ENCODE data around the gene EP400.

EP400 gene

DNA sequence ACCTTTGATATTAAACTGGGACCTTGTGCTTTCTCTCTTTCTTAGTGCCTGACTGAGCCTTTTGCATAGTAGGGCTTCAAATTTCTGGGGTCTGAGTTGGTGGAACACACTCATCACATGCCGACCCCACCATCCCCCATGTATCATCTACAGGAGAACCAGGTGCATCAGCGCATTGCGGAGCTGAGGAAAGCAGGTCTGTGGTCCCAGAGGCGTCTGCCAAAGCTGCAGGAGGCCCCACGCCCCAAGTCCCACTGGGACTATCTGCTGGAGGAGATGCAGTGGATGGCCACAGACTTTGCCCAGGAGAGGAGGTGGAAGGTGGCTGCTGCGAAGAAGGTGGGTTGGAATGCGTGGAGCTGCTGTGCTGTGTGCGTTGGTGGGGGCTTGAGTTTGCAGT is 37.8 kb downstream of the EP400 start:
- no peak for DNase-seq

DNA sequence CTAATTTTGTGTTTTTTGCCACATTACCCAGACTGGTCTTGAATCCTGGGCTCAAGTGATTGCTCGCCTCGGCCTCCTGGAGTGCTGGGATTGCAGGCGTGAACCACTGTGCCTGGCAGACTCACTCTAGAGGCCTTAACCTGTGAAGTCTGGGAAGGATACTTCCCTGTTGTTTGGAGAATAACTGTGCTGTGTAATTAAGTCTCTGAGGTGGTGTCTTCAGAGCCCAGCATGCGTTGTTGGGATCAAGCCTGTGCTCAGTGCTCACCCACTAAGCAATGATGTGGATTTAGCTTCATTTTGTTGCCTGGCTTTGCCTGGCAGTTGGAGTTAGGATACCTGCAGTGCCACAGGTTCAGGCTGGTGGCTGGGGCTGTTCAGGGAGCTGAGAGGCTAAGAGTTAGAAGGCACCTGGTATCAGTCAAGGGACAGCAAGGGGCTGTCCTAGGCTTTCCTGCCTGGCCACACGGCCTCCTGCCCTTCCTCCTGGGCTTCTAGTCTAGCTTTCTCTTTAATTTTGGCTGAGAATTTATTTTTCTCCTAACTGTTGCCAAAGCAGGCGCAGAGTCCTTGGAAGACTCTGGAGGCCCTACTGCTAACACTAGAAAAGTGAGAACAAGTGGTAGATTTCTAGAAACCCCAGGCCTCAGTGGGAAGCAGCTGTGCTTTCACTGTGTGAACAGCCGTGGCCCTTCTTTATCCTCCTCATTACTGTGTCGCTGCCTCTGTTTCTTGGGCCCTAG is 38.5 kb downstream of the EP400 start:
- DNase-seq = no peak

DNA sequence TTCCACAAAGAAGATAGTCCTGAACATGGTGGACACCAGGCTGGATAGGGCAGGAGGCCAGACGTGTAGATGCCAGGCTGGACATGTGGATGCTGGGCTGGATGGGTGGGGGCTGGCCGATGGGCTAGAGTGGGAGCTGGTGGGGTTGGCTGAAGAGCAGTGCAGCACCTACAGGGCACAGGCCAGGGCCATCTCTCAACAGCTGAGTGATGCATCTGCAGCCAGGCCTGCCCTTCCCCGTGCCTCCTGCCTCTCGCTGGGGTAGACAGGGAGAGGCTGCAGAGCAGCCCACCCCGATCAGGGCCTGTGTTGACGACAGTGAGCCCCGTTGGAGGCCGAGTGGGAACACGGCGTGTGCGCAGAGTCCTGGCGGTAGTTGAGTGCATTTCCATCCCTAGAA is 39.3 kb downstream of the EP400 start:
- no peak for DNase-seq

DNA sequence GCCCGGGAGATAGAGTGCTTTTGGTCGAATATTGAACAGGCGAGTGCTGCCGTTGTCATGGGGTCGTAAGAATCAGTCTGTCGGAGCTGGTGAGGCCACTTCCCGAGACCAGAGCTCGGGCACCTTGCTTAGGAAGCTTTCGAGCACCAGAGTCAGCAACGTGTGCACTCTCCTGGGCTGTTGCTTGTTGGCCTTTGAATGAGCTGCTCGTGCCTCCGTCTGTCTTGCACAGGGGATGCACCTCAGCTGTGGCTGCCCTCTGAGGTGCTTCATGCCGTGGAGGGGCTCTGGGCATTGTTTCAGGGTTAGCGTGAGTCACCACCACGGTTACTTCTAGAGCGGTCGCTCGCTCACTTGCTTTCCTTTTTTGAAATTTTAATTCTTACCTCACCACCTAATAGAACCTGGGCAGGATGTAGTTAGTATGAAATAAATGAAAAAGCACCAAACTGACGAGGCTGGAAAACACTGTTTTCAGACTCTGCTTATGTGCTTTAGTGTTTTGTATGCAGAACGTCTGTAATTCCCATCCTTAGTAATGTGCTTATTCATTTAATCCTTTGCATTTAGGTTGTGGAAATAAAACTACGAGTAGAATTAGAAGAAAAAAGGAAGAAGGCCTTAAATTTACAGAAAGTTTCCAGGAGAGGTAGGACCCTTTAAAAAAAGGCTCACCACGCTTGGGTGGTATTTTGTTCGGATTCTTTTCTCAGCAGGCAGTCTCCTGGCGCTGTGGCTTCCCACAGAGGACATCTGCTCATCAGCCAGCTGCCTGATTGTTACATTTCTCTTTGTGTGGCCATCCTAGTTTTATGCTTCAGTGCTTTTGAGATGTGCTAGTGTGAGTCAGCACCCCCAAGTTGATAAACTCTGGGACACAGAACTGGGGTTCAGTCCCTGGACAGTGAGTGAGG is 40.6 kb downstream of the EP400 start:
- no peak for DNase-seq

DNA sequence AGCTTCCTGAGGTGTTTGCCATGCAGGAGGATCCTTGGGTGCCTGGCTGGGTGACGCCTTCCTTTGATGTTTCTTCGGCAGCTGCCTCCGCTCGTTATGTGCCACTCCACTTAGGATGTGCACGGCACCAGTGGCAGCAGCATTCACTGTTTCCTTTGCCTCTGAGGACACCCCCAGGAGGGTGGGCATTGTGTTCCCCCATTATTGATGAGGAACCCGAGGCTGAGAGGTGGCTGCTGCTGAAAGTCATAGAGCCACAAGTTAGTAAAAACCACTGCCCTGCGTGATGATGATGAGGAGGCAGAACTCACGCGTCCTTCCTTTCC is 41.2 kb downstream of the EP400 start:
- DNase-seq = no peak

DNA sequence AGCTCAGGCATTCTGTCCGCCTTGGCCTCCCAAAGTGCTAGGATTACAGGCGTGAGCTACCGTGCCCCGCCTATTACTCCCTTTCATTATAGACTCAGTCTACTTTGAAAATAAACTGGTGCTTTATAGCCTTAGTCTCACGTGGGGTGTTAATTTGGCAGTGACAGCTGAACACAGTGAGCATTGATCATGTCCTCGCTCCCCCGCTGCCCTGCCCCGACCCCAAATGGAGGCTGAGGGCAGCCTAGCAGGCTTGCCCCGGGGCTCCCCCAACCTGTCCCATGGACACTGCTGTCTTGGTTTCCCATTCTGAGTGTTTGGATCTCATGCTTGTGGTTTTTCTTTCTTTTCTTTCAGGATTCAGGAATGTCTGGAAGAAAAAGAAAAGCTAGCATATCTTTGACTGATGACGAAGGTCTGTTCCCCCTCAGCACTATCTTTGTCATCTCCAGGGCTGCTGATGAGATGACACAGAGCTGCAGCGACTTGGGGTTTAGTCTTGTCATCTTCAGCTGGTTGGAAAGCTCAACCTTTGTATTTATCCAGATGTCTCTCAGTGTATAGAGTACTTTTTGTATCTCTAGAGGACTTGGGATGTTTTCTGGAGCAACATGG is 42.2 kb downstream of the EP400 start:
- no peak for DNase-seq

DNA sequence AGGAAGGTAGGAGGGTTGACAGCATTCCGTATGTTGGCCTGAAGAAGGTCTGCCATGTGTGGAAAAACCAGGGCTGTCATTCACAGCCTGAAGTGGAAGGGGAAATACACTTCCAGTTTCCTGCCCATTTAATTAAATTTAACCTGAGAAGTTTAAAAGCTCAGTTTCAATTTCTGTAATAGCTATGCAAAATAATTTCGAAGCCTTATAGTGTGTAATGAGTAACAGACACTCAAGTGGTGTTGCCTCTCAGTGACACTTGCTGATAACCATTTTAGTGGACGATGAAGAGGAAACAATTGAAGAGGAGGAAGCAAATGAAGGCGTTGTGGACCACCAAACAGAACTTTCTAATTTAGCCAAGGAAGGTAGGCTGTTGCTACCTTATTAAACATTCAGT is 44.8 kb downstream of the EP400 start:
- no peak for DNase-seq

DNA sequence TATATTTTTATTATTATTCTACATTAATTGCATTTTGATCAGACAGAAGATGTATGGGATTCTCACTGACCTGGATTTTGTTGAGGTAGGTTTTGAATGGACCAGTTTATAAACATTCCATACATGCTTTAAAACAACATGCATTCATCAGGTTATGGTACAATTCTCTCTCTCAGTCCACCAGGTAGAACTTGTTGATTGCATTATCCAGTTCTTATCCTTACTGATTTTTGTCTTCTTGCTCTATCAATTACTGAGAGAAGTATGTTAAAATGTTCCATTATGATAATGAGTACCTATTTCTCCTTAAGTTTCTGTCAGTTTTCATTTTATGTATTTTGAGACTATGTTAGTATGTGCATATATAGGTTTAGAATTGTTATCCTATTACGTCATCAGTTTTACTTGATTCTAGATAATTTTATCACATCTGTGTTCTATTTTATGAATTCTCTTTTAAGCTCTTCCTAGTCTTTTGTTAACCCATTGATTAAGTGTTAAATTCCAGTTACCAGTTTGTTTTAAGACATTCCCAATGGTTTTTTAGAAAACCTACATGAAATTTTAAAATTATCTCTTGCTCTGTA is 50.6 kb downstream of the EP400 start:
- DNase-seq = no peak

DNA sequence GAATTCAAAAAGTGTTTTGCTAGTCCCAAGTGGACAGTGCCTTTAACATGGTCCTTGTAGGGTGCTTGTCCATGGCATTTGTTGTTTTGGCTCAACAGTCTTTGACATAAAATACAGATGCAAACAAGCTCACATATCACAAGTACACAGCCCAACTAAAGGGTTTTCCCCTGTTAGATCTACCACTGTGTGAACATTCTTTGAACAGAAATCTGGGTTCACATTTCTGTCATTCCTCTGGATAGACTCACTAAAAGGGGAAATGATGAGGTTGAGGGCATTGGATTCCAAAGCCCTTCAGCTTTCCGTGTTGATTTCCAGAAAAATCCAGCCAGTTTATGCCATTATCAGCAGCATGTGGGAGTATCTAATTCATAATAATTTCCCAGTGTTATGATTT is 54.1 kb downstream of the EP400 start:
- no peak for DNase-seq

DNA sequence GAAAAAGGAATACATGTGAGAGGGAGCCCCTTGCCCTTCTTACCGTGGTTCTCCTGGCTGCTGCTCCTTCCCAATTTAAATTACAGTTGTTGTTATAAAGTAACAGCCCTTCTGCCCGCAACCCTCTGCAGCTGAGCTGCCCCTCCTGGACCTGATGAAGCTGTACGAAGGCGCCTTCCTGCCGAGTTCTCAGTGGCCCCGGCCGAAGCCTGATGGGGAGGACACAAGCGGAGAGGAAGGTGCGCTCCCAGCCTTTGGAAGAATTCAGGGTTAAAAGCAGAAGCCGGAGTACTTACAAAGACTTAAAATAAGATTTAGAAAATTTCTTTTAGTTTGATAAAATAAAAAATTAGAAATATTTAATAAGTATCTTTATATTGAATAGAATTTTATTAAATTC is 55.2 kb downstream of the EP400 start:
- no peak for DNase-seq

DNA sequence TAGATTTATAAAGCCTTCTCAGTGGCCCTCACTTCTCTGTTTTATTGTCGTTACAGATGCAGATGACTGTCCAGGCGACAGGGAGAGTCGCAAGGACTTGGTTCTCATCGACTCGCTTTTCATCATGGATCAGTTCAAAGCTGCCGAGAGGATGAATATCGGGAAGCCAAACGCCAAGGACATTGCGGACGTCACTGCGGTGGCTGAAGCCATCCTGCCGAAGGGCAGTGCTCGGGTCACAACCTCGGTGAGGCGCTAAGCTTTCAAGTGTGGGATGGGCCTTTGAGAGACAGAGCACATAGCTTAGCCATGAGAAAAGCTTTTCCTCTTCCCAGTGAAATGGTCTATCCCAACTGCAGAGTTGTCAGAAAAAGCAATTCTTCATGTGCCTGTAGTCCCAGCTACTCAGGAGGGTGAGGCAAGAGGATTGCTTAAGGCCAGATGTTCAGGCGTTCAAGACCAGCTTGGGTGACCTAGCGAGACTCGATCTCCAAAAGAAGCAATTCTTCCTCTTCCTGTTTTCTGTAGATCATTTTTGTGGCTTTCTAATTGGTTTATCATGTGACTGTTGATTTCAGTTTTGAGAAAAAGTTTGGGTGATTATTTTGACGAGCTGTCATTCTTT is 56.4 kb downstream of the EP400 start:
- DNase-seq = no peak

DNA sequence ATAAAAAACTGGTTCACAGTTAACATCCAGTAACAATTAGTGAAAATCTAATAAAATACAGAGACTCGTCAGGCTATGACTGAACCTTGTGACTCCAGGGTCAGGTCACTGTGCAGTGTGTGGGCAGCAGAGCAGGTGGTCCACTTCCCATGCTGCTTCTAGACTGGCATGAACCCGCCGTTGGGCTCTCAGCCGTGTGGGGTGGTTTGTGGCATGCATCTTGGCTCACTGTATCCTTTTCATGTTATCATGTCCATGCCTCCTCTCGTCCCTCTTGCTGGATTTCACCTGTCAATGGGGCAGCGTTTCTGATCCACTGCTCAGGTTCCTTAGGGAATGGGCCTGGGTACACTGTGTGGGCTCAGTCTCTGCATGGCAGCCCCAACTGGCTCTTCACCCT is 57.3 kb downstream of the EP400 start:
- no peak for DNase-seq

DNA sequence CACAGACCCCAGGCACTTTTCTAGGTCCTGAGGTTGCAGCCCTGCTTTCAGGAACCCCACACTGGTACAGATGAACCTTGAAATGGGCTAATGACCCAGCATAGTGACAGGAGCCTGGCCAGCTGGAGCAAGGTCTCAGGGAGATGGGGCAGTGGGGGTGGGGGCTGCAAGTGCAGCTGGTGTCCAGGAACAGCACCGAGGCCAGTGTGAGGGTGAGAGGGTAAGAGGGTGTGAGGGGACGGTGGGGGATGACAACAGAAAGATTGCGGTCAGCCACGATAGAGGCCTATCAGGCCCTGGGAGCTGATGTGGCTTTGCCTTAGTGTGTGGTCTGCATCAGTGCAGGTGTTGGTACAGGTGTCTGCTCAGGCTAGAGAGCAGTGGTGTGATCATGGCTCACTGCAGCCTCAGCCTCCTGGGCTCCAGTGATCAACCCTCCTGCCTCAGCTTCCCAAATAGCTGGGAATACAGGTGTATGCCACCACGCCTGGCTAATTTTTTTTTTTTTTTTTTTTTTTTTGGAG is 59.7 kb downstream of the EP400 start:
- no peak for DNase-seq

DNA sequence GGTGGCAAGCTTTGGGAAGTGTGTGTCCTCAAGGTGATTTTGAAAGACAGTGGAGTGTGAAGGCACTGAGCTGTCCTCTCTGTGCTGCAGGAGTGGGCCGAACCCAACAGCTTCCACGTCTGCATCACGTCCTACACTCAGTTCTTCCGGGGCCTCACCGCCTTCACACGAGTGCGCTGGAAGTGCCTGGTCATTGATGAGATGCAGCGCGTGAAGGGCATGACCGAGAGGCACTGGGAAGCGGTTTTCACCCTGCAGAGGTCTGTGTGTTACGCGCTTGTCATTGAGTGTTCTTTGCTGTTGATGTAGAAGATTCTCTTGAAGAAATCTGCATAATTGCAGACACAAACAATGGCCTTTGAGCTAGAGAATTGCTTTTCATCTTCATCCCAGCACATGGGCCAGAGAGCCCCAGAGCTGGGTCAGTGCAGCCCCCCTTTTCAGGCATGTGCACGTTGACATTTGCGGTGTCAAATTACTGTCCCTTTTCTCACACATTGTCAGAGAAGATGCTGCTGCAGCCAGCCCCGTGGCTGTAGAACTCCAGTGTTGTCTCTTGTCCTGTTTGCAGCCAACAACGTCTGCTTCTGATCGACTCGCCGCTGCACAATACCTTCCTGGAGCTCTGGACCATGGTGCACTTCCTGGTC is 63.3 kb downstream of the EP400 start:
- no peak for DNase-seq

DNA sequence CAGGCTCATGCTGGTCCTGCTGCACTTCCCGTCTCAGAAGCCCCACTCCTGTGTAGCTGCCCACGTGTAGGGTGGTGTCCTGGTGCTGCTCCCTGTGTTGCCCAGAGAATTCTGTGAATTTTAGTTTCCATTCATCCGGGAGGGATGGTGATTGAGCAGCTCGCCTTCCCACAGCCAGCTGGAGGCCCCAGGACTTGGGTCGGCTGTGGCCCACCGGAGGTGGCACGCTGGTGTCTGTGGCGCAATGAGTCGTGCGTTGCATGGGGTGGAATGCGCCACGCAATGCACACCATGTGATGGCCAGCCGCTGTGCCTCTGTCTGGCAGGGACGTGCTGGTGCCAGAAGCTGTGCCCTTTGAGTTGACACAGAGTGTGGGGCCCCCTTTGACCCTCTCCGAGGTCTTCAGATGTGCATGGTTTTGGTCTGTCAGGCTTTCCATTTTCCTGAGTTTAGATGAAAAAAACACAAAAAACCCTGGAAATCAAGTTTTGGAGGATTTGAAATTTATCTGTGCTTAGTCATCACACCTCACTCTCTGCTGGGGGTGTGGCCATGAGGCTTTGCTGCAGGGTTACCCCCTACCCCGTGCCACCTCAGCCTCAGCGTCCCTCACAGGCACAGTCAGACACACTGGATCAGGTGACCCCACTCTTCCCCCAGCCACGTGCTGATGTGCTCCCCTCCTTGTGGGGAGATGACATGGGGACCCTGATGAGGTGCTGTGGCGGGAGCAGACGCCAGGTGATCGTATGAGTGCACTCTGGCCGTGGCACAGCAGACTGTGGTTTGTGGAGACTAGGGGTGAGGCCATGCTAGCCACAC is 64.6 kb downstream of the EP400 start:
- DNase-seq = no peak

DNA sequence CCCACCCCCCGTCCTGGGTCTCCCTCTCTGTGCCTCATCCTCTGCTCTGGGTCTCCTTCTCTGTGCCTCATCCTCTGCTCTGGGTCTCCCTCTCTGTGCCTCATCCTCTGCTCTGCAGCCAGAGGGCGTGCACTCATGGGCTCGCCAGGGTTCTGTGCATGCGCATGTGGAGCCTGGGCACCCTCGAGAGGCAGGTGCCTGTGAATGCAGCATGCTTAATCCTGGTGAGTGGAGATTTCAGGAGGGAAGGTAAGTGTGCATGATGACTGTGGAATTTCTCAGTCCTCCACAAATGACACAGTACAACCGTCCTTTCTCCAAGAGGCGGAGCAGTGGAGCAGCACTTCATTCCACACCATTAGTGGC is 65.2 kb downstream of the EP400 start:
- DNase-seq = no peak

DNA sequence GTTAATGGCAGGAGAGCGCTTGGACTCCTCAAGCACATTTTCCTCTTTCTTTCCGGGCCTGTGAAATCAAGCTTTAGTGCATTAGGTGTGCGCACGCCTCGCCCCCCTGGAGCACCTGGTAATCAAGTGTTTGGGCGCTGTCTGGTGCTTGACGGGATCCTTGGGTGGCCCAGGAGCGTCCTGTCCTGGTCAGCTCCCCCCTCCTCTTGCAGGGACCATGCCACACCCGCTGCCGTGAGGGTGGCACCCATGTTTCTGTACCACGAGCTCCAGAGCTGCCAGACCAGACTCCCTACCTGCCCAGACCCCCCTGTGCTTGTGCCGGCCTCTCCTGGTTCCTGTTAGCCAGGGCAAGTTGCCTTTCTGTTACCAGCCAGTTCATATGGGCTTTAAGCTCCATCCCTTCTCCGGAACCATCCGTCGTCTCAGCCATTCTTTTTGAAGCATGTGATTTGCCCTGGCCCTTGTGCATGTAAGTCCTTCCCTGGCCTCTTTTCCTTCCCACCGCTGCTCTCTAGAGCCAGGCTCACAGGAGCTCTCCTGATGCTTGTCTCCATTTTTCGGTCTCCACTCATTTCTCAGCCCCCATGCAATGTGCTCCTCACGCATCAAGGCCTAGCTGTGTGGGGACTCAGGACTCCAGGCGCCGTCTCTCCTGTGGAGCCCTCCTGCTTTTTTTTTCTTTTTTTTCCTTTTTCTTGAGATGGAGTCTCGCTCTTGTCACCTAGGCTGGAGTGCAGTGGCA is 66.1 kb downstream of the EP400 start:
- no peak for DNase-seq

DNA sequence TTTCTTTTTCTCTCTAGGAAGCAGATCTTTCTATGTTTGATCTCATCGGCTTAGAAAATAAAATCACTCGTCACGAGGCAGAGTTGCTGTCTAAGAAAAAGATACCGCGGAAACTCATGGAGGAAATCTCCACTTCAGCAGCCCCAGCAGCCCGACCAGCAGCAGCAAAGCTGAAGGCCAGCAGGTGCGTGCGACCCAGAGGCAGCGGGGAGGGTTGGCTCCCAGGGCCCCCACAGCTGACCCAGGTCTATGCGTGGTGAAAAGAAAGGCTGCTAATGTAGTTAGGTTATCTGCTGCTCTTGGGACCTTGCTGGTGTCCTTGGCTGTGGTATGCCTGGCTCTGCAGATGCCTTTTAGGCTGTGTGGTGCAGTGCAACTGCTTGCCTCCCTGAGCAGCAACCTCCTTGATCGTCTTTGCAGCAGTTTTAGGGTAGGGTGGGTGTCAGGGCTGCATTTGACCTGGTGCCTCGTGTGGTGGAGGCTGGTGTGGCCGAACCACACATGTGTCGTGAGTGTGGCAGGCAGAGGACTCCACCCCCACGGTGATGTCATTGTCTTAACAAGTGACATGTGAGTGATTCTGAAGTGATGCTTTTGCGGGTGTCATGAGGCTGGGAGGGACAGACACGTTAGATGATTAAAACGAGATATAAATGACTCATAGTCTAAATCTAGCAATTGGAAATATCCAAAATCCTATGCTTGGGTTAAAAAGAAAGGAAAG is 68.6 kb downstream of the EP400 start:
- no peak for DNase-seq

DNA sequence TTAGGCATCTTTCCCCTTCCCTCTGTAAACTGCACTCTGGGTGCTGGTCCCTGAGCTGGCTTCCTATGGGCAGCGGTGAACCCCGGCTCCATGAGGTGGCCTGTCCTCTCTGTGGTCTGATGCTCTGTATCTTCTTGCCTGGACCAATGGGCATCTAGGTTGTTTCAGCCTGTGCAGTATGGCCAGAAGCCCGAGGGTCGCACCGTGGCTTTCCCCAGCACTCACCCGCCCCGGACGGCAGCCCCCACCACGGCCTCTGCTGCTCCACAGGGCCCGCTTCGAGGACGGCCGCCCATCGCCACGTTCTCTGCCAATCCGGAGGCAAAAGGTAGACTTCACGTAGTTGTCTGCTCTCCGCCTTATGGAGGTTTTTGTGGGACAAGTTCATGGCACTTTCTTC is 70.1 kb downstream of the EP400 start:
- DNase-seq = no peak

DNA sequence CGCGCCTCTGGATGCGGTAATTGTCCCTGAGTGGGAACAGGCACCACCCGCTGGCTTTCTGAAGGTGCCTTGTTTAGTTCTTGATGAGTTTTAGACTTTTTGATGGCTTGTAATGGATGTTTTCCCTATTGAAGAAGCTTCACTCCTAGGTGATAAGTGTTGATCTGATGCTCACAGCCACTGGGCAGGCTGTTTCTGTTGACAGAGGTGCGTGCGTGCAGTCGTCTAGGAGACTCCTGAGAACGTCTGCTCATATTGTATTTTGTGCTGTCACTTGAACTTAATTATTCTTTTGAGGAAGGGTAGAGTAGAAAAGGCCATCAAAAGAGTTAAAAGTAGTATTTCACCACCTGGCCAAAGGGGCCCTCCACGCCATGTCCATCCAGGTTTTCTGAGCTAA is 70.5 kb downstream of the EP400 start:
- DNase-seq = no peak

All from effector CD4-positive, alpha-beta T cell (primary cell).